ENCODE measurements around the gene RCL1.
A peak's percentile ranks its signal among the peaks of the same experiment; 100 is the strongest.

RCL1 gene

DNA sequence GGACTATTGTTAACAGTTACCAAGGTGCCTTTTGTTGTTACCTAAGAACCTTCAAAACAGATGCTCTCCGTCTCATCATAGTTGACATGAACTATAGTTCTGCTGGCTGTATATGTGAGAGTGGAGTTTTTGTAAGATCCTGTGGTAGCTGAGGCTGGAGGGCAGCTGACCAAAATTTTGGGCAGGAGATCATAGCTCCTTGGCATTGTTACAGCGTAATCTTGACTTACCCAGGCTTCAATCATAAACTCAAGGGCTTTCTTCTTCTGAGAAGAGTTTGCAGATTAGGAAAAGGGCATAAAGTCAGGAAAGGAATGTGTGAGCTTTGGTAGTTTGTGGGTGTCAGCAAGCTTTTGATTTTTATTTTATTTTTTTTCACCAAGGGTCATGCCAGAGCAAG is 34.5 kb downstream of the RCL1 start:
- no peak for TF ChIP-seq JUND (IDR thresholded peaks at IDR 0.05; ENCODE audit: low read depth)
- no peak for DNase-seq (ENCODE audit: low read depth in 1 of 2, low spot score in 1 of 2)
- in situ Hi-C loops (cut with HindIII; ENCODE audit: low pct_unique_long_range_greater_than_20kb, low sequenced_read_pairs) = no loop called here

DNA sequence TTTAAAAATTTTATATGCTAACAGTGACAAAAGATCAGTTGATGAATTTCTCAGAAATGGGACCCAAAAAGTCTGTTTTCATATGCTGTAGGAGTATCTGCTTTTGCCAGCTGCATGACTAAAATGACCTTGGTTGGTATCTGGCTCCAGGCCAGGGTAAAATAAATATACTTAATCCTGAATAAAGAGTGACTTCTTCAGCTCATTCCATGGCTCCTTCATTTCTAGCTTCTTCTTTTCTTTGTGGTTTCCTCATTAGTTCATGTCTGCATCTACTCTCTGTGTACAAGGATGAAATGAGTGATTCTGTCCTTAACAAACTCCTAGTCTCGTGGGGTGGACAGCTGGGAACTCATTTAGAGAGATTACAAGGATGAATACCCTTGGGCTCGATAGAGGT is 36.0 kb downstream of the RCL1 start:
- no peak for TF ChIP-seq JUND (IDR thresholded peaks at IDR 0.05; ENCODE audit: low read depth)
- peak in 1 of 2 experiments; percentile 35 for DNase-seq (ENCODE audit: low read depth in 1 of 2, low spot score in 1 of 2)
- in situ Hi-C loops (cut with HindIII; ENCODE audit: low pct_unique_long_range_greater_than_20kb, low sequenced_read_pairs) = no loop called here

DNA sequence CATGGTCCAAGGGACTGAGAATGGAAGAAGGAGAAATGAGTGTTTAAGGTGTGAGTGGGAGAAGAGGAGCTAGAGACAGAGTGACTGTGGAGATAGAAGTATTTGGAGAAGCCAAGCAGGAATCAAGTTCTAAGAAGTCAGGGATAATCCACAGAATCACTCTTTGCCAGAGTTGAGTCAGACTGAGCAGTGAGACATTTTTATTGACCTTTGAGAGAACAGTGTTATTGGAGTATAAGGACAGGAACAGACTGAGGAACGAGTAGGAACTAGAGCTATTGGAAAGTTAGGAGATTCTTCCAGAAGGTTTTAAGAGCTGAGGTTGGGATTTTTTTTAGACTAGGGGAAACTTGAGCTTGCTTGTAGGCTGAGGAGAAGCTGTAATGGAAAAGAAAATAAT is 37.2 kb downstream of the RCL1 start:
- in situ Hi-C loops (cut with HindIII; ENCODE audit: low pct_unique_long_range_greater_than_20kb, low sequenced_read_pairs) = no loop called here
- DNase-seq (ENCODE audit: low read depth in 1 of 2, low spot score in 1 of 2) = no peak
- TF ChIP-seq JUND (IDR thresholded peaks at IDR 0.05; ENCODE audit: low read depth) = no peak

DNA sequence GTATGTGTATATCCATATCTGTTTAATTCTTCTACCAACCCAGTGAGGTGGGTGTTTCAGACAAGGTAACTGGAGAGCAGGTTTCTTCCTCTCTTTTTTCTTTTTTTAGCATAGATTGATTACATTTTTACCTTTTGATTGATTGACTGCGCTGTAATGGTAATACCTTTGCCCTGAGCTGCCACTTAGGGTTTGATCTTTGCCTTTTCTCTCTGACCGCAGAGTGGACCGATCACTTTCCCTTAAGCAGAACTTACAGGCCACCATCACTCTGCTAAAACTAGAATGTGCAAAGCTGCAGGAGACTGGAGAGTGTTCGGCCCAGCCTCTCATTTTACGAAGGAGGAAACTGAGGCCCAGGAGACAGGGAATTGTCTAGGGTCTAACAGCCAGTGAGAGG is 38.0 kb downstream of the RCL1 start:
- no peak for DNase-seq (ENCODE audit: low read depth in 1 of 2, low spot score in 1 of 2)
- in situ Hi-C loops (cut with HindIII; ENCODE audit: low pct_unique_long_range_greater_than_20kb, low sequenced_read_pairs) = no loop called here
- TF ChIP-seq JUND (IDR thresholded peaks at IDR 0.05; ENCODE audit: low read depth) = no peak

DNA sequence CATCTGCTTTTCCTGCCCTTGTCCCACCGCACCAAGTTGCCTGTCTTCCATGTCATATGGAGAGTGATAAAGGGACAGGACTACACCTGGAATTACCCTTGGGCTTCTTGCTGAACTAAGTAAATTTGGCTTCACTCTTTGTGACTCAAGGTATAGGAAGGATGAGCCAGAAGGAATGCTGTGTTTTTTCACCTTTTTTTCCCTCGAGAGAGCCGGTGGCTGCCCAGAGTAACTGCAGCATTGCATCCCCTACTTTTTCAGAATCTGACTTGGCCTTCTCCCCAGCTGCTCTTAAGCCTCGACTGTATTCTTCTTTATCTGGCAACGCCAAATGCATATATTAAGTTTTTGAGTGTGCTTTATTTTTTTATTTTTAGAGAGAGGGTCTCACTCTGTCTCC is 38.4 kb downstream of the RCL1 start:
- no peak for DNase-seq (ENCODE audit: low read depth in 1 of 2, low spot score in 1 of 2)
- no peak for TF ChIP-seq JUND (IDR thresholded peaks at IDR 0.05; ENCODE audit: low read depth)
- in situ Hi-C loops (cut with HindIII; ENCODE audit: low pct_unique_long_range_greater_than_20kb, low sequenced_read_pairs) = no loop called here

DNA sequence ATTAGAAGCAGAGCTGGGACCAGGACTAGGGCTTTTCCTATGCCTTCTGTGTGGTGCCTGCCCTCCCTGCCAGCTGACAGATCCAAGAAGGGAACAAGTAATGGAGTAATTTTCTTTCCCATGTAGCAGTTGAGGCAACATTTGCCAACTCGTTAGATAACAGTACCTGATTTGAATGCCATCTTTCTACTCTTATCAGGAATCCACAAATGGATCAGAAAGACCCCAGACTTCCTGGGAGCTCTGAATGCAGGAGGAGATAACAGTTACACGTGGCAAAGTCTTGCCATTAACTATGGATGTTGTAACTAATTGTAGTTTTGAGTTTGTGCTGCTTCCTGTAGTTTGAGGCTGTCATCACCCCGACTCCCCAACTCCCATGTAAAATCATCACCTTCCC is 39.2 kb downstream of the RCL1 start:
- in situ Hi-C loops (cut with HindIII; ENCODE audit: low pct_unique_long_range_greater_than_20kb, low sequenced_read_pairs) = no loop called here
- TF ChIP-seq JUND (IDR thresholded peaks at IDR 0.05; ENCODE audit: low read depth) = no peak

DNA sequence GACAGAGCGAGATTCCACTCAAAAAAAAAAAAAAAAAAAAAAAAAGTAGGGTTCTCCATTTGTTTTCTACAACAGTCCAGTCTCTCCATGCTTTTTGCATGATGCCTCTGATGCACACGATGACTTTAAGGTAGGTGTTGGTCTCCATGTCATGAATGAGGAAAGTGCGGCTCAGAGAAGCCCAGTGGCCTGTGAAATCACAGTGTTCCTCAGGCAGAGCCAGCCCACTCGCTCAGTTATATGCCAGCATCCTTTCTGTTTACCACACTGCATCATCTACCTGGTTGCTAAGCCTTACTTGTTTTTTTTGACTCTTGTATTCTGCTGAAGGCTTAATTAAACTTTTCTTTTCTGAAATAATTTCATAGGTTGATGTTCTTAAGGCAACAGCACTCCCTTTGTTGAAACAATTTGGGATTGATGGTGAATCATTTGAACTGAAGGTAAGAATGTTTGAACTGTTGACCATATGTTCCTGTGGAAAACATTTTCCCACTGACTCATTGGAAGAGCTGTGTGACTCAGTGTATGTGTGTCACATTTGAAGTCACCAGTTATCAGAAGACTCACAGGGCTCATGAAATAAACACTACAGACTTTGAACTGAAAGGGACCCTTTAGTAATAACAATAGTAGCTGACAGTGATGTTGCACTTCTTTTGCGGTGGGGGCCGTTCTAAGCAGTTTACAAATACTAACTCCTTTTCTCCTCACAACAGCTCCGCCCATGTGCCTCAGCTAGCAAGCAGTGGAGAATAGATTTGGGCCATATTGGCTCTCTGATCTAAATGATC is 40.2 kb downstream of the RCL1 start:
- in situ Hi-C loops (cut with HindIII; ENCODE audit: low pct_unique_long_range_greater_than_20kb, low sequenced_read_pairs) = no loop called here
- DNase-seq (ENCODE audit: low read depth in 1 of 2, low spot score in 1 of 2) = no peak
- no peak for TF ChIP-seq JUND (IDR thresholded peaks at IDR 0.05; ENCODE audit: low read depth)

More for the DNA sequence above, 39.2 kb downstream of the RCL1 start:
- DNase-seq (ENCODE audit: low read depth in 1 of 2, low spot score in 1 of 2) = no peak

DNA sequence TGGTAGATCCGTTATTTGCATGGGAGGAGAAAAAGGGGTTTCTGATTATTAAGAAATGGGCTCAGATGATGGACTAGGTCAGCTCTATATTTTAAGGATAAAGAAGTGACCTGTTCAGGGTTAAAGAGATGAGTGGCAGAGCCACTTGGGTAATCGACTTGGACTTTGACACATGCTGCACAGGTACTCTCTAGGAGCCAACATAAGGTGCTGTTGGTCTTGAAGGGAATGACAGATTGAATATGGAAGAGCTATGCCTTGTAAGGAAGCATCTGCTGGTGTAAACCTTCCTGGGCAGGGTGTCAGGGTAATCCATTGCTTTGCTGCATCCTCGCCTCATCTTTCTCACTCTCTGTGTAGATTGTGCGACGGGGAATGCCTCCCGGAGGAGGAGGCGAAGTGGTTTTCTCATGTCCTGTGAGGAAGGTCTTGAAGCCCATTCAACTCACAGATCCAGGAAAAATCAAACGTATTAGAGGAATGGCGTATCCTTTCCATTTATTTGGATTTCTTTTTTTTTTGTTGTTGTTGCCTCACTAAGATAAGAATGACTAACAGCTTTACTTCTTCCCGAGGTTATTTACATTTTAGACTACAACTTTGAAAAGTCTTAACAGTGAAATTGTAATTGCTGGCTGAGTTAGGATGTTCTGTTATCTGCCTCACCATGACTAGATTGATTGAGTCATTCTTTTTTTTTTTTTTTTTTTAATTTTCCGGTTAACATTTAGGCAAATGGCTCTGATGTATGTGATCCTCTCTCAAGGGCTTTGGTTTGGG is 41.2 kb downstream of the RCL1 start:
- no peak for TF ChIP-seq JUND (IDR thresholded peaks at IDR 0.05; ENCODE audit: low read depth)
- no peak for DNase-seq (ENCODE audit: low read depth in 1 of 2, low spot score in 1 of 2)
- in situ Hi-C loops (cut with HindIII; ENCODE audit: low pct_unique_long_range_greater_than_20kb, low sequenced_read_pairs) = no loop called here

DNA sequence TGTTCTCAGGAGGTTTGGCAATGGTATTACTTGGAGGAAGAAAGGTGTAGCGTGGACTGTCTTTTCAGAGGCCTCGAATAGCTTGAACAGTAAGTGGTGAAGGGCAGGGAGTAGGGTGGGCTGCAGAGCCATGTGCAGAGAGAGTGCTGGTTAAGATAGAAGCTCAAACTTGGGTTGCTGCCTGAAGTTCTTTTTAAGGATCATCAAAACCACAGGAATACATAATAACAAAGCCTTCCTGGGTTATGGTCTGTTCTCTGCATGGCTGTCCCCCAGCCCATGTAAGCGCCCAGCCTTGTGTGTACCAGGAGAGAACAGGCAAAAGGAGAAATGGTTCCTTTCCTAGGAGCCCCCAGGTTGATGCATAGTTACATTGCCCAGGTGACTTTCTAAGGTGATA is 43.9 kb downstream of the RCL1 start:
- in situ Hi-C loops (cut with HindIII; ENCODE audit: low pct_unique_long_range_greater_than_20kb, low sequenced_read_pairs) = no loop called here
- no peak for DNase-seq (ENCODE audit: low read depth in 1 of 2, low spot score in 1 of 2)
- no peak for TF ChIP-seq JUND (IDR thresholded peaks at IDR 0.05; ENCODE audit: low read depth)

DNA sequence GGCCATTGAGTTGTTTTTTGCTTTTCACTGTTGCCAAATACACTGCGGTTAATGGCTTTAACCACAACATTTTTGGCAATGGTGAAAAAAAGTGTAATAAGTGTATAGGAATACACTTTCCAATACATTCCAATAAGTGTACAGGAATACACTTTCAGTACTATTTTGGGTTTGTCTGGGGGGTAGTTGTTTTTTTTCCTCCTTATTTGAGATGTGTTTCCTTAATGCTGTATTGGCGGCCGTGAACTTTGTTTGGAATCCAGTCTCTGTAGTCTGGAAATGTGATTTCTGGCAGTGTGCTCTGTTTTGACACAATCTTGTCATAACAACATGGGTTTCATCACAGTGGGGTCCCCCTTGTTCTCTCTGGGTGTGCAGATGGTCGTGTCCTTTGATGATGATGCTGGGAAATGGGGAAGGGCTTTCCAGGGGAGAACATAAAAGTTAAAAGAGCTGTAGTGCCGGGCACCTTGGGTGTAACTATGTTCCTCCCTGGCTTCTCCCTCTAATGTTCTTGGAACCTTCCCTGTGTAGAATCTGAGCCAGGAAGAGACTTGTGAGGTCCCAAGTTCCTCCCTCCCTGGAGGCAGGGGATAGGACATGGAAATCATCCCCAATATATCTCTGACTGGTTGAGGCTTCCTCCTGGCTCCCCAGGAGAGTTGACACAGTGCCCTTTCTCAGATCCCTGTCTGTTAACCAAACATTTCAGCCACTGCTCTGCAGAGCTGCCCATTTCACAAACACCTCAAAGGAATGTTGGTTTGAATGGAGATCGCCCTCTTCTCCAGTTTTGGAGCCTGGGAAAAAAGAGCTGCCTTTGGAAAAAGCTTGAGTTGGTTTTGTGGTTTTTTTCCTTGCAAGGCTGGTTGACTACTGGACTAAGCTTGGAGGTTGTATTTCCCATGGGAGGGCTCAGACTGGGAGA is 44.8 kb downstream of the RCL1 start:
- DNase-seq (ENCODE audit: low read depth in 1 of 2, low spot score in 1 of 2) = peak; percentile 12 to 59
- in situ Hi-C loops (cut with HindIII; ENCODE audit: low pct_unique_long_range_greater_than_20kb, low sequenced_read_pairs) = no loop called here
- TF ChIP-seq JUND (IDR thresholded peaks at IDR 0.05; ENCODE audit: low read depth) = no peak

DNA sequence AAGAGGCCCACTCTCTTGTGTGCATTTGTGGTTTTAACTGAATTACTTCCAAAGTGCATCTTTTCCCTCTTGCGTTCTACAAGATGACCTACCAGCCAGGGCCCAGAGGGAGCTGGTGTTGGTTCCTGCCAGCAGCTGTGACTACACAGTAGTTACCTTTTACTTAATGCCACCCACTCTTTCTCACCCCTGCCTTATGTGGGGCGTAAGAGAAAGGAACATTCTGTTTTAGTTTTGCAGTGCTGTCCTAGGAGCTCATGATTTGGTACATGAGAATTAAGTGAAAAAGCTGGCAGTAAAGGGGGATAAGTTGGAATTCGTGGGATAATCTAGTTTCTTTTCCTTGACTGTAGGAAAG is 45.4 kb downstream of the RCL1 start:
- in situ Hi-C loops (cut with HindIII; ENCODE audit: low pct_unique_long_range_greater_than_20kb, low sequenced_read_pairs) = no loop called here
- no peak for DNase-seq (ENCODE audit: low read depth in 1 of 2, low spot score in 1 of 2)
- no peak for TF ChIP-seq JUND (IDR thresholded peaks at IDR 0.05; ENCODE audit: low read depth)

DNA sequence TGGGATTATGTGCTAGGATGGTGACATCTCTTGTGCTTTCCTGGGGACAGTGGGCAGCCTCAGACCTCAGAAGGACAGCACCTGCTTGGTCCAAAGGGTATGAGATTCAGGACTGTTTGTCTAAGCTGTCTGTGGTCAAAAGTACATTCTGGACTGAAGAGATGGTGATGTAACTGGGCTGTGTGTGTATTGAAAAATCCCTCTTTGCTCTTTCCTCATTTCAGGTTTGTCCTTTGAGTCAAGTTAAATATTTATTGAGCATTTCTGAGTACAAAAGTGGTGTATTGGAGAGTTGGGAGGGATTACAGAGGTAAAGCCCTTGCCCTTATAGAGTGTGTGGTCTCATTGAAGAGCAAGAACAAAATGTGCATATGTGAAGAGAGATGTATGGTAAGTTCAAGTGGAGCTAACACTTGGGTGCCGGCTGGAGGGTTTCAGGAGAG is 46.7 kb downstream of the RCL1 start:
- in situ Hi-C loops (cut with HindIII; ENCODE audit: low pct_unique_long_range_greater_than_20kb, low sequenced_read_pairs) = no loop called here
- no peak for TF ChIP-seq JUND (IDR thresholded peaks at IDR 0.05; ENCODE audit: low read depth)
- no peak for DNase-seq (ENCODE audit: low read depth in 1 of 2, low spot score in 1 of 2)
